KBM-7 (cell line): ENCODE results near the gene HUNK.

Source experiments
- DNase-seq: peaks from one replicate; pipeline ENCODE4 v3.0.0-alpha.2; 2015
- in situ Hi-C: fragments of 300-500 bp; cut with MboI; formaldehyde crosslinking; loops from 2 replicates; pipeline ENCODE4 v1.14.3; 2020; ENCODE audit warnings: low sequenced_read_pairs, low pct_unique_long_range_greater_than_20kb, mixed read lengths

HUNK gene

GRCh38 chr21:31911138-31911907, 38.5 kb downstream of the HUNK start:
- DNase-seq, result no peak
- in situ Hi-C loops, result no loop called here

GRCh38 chr21:31912501-31912900, 39.7 kb downstream of the HUNK start:
- in situ Hi-C loops, result no loop called here
- DNase-seq, result no peak

GRCh38 chr21:31913182-31913608, 40.4 kb downstream of the HUNK start:
- in situ Hi-C loops, result no loop called here
- DNase-seq, result no peak

- in situ Hi-C loops, result no loop called here
- no peak for DNase-seq
Observed at GRCh38 chr21:31914472-31914871, 41.7 kb downstream of the HUNK start.

GRCh38 chr21:31915566-31915965, 42.7 kb downstream of the HUNK start:
- DNase-seq, result no peak
- in situ Hi-C loops, result no loop called here

GRCh38 chr21:31917108-31917507, 44.3 kb downstream of the HUNK start:
- in situ Hi-C loops, result no loop called here
- DNase-seq, result no peak

GRCh38 chr21:31918250-31918775, 45.5 kb downstream of the HUNK start:
- DNase-seq, result no peak
- in situ Hi-C loops, result no loop called here

- DNase-seq, result no peak
- in situ Hi-C loops, result no loop called here
Observed at GRCh38 chr21:31920275-31920674, 47.5 kb downstream of the HUNK start.

- no peak for DNase-seq
- in situ Hi-C loops, result no loop called here
Observed at GRCh38 chr21:31921079-31921478, 48.3 kb downstream of the HUNK start.

GRCh38 chr21:31922881-31923280, 50.1 kb downstream of the HUNK start:
- in situ Hi-C loops, result no loop called here
- DNase-seq, result no peak

- DNase-seq, result no peak
- in situ Hi-C loops, result no loop called here
Observed at GRCh38 chr21:31923756-31924155, 50.9 kb downstream of the HUNK start.

- no peak for DNase-seq
- in situ Hi-C loops, result no loop called here
Observed at GRCh38 chr21:31924548-31924947, 51.7 kb downstream of the HUNK start.

- in situ Hi-C loops, result no loop called here
- DNase-seq, result no peak
Observed at GRCh38 chr21:31926498-31926897, 53.7 kb downstream of the HUNK start.

- DNase-seq, result no peak
- in situ Hi-C loops, result no loop called here
Observed at GRCh38 chr21:31927689-31928353, 55.0 kb downstream of the HUNK start.

- in situ Hi-C loops, result no loop called here
- no peak for DNase-seq
Observed at GRCh38 chr21:31928656-31929055, 55.8 kb downstream of the HUNK start.

GRCh38 chr21:31929548-31929947, 56.7 kb downstream of the HUNK start:
- DNase-seq, result no peak
- in situ Hi-C loops, result no loop called here

- in situ Hi-C loops, result no loop called here
- DNase-seq, result no peak
Observed at GRCh38 chr21:31930001-31930400, 57.2 kb downstream of the HUNK start.

GRCh38 chr21:31931644-31932469, 59.0 kb downstream of the HUNK start:
- no peak for DNase-seq
- in situ Hi-C loops, result no loop called here

GRCh38 chr21:31932470-31932764, 59.6 kb downstream of the HUNK start:
- DNase-seq, result no peak
- in situ Hi-C loops, result no loop called here

- in situ Hi-C loops, result no loop called here
- no peak for DNase-seq
Observed at GRCh38 chr21:31937303-31937702, 64.5 kb downstream of the HUNK start.
